Uterus (tissue), 4 donors: ENCODE results near the gene DCHS2. TPM values are rescaled to one million over a fixed set of nuclear protein-coding genes. Genes with fewer than 3 reads are reported as not detected.

Experiments used
- DNase-seq, 2 donors: peaks; one replicate each; pipeline ENCODE4 v3.0.0-alpha.2; 2019 to 2020
- H3K27ac ChIP-seq, 2 donors: fragments of 200-600 bp; sonication (generic); 1 replicate in 1 of 2; 2 replicates in 1 of 2; pipeline ENCODE4 v1.5.1; 2016 to 2018
- H3K27me3 ChIP-seq, 2 donors: fragments of 200-600 bp; sonication (generic); one replicate each; pipeline ENCODE4 v1.5.1; 2018 to 2019; ENCODE audit warnings: control low read depth in 1 of 2
- H3K36me3 ChIP-seq, 2 donors: fragments of 200-600 bp; sonication (generic); one replicate each; pipeline ENCODE4 v1.5.1; 2019; ENCODE audit warnings: control low read depth in 1 of 2
- H3K4me1 ChIP-seq, 2 donors: fragments of 200-600 bp; sonication (generic); one replicate each; pipeline ENCODE4 v1.5.1; 2018 to 2019; ENCODE audit warnings: control low read depth in 1 of 2
- H3K4me3 ChIP-seq, 2 donors: fragments of 200-600 bp; sonication (generic); 1 replicate in 1 of 2; 2 replicates in 1 of 2; pipeline ENCODE4 v1.5.1; 2018 to 2019; ENCODE audit warnings: mild to moderate bottlenecking in 1 of 2
- H3K9me3 ChIP-seq, 2 donors: fragments of 200-600 bp; sonication (generic); one replicate each; pipeline ENCODE4 v1.5.1; 2019; ENCODE audit warnings: control low read depth in 1 of 2
- POLR2A ChIP-seq, 2 donors: fragments of 450-650 bp; IDR thresholded peaks; one replicate each; pipeline ENCODE4 v1.6.1; 2016; ENCODE audit warnings: antibody characterized with exemption in 2 of 2, mild to moderate bottlenecking in 1 of 2, moderate library complexity in 1 of 2
- intact Hi-C: fragments of 100-400 bp; cut with DNase I; formaldehyde crosslinking; loops from one replicate; pipeline ENCODE4 v1.15.1; 2023; ENCODE audit warnings: low total_unique reads
- total RNA-seq, 4 donors: library from RNA; depleted of rRNA in 3 of 4; stranded (reverse); fragments of >200 nt in 3 of 4; gene quantifications; one replicate each; pipeline versions ENCODE4 v1.1.0 to v1.2.4, GENCODE V29; 2014 to 2023
- TF ChIP-seq, protein P1 (sequence below), 4 experiments: fragments of 200-600 bp in 2 of 4; fragments of 450-650 bp in 2 of 4; sonication (generic) in 2 of 4; IDR thresholded peaks; one replicate each; pipeline ENCODE4 v1.5.1; 2016 to 2019; ENCODE audit warnings: antibody characterized with exemption in 4 of 4, mild to moderate bottlenecking in 2 of 4, moderate library complexity in 1 of 4
- donor health status: DM: yes; HTN: yes; CAD: no.

DCHS2 gene
- total RNA-seq, 4 donors from 2014 or later = 10.6 to 51.4 (median 17.5) TPM

GRCh38 chr4:154527308-154527707, 35.7 kb upstream of the DCHS2 start:
- intact Hi-C loops = no loop called here
- TF ChIP-seq POLR2A (IDR thresholded peaks at IDR 0.05) = no peak
- TF ChIP-seq, protein P1, sequence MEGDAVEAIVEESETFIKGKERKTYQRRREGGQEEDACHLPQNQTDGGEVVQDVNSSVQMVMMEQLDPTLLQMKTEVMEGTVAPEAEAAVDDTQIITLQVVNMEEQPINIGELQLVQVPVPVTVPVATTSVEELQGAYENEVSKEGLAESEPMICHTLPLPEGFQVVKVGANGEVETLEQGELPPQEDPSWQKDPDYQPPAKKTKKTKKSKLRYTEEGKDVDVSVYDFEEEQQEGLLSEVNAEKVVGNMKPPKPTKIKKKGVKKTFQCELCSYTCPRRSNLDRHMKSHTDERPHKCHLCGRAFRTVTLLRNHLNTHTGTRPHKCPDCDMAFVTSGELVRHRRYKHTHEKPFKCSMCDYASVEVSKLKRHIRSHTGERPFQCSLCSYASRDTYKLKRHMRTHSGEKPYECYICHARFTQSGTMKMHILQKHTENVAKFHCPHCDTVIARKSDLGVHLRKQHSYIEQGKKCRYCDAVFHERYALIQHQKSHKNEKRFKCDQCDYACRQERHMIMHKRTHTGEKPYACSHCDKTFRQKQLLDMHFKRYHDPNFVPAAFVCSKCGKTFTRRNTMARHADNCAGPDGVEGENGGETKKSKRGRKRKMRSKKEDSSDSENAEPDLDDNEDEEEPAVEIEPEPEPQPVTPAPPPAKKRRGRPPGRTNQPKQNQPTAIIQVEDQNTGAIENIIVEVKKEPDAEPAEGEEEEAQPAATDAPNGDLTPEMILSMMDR (IDR thresholded peaks at IDR 0.05) = no peak
- H3K4me3 ChIP-seq = no peak overlapping the region
- no peaks in the 10 kb centered on the region for H3K9me3 ChIP-seq
- no peak overlapping the region for H3K27ac ChIP-seq
- DNase-seq = no peak
- H3K36me3 ChIP-seq = no peaks in the 10 kb centered on the region
- H3K4me1 ChIP-seq = no peaks in the 10 kb centered on the region
- no peaks in the 10 kb centered on the region for H3K27me3 ChIP-seq

- H3K4me3 ChIP-seq = no peak overlapping the region
- no peaks in the 10 kb centered on the region for H3K9me3 ChIP-seq
- intact Hi-C loops = no loop called here
- no peak overlapping the region for H3K27ac ChIP-seq
- DNase-seq = no peak
- no peaks in the 10 kb centered on the region for H3K36me3 ChIP-seq
- no peaks in the 10 kb centered on the region for H3K4me1 ChIP-seq
- TF ChIP-seq, protein P1 (IDR thresholded peaks at IDR 0.05) = no peak
- TF ChIP-seq POLR2A (IDR thresholded peaks at IDR 0.05) = no peak
- H3K27me3 ChIP-seq = no peaks in the 10 kb centered on the region
Observed at GRCh38 chr4:154526151-154526550, 34.6 kb upstream of the DCHS2 start.

DNA sequence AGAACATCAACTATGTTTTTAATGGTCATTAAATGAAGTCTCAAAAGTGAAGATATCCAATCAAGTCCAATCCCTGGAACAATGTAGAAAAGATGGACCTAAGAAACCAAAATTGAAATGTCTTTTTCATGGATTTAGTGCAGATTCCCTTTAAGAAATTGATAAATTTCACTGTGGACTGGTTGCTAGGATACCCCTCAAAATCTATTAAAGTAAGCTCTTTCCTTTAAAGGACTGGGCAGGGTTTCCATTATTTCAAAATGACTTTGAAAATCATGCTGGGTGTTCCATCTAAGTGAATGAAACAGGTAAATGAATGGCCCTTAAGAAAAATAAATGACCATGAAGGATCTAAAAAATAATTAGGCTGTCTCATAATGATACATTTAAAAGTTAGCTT, 30.0 kb upstream of the DCHS2 start:
- no peak for DNase-seq
- Histone ChIP-seq H3K9me3 (no peaks in the 10 kb centered on the region), H3K4me3 (no peak overlapping the region), H3K36me3 (no peaks in the 10 kb centered on the region), H3K4me1 (no peaks in the 10 kb centered on the region), H3K27ac (no peak overlapping the region), H3K27me3 (no peaks in the 10 kb centered on the region)
- intact Hi-C loops = no loop called here
- TF ChIP-seq, protein P1 (IDR thresholded peaks at IDR 0.05) = no peak
- TF ChIP-seq POLR2A (IDR thresholded peaks at IDR 0.05) = no peak

DNA sequence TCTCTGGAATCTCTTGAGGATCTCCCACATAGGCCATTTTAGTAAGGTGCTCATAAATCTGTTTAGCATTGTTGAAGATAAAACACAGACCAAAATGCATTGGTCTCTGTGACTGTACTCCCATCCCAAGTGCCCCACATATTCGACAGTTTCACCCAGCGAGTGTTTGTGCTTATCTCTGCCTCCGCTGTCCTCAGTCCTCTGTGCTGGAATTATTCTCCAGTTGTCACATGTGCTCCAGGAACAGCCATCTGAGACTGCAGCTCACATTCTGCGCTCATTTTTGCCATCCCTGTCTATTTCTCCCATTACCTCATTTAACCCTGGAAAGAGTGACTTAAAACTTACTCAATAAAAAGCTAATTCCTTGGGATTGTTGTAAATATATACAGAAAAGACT, 27.6 kb upstream of the DCHS2 start:
- Histone ChIP-seq H3K4me3 (no peak overlapping the region), H3K27ac (no peak overlapping the region), H3K36me3 (no peaks in the 10 kb centered on the region), H3K27me3 (no peaks in the 10 kb centered on the region), H3K9me3 (no peaks in the 10 kb centered on the region), H3K4me1 (no peaks in the 10 kb centered on the region)
- intact Hi-C loops = no loop called here
- no peak for DNase-seq
- TF ChIP-seq, protein P1 (IDR thresholded peaks at IDR 0.05) = no peak
- no peak for TF ChIP-seq POLR2A (IDR thresholded peaks at IDR 0.05)

- H3K4me3 ChIP-seq = no peak overlapping the region
- no peak for DNase-seq
- H3K4me1 ChIP-seq = no peaks in the 10 kb centered on the region
- intact Hi-C loops = no loop called here
- H3K9me3 ChIP-seq = no peaks in the 10 kb centered on the region
- no peak overlapping the region for H3K27ac ChIP-seq
- no peaks in the 10 kb centered on the region for H3K36me3 ChIP-seq
- TF ChIP-seq POLR2A (IDR thresholded peaks at IDR 0.05) = no peak
- TF ChIP-seq, protein P1 (IDR thresholded peaks at IDR 0.05) = no peak
- no peaks in the 10 kb centered on the region for H3K27me3 ChIP-seq
Observed at GRCh38 chr4:154517591-154517990, 26.0 kb upstream of the DCHS2 start.
